ENCODE measurements around the gene BCL11A. TPM values are rescaled to one million over a fixed set of nuclear protein-coding genes. Genes with fewer than 3 reads are reported as not detected.

BCL11A gene
- total and polyA plus RNA-seq, 2 of the 13 experiments (the other 11 are each of a cell fraction or from before 2014, with no cell fraction given) = not detected

GRCh38 chr2:60550178-60550983, 3.1 kb downstream of the BCL11A start (continued):
- TF ChIP-seq ZNF605 (CRISPR knock-in tag; IDR thresholded peaks at IDR 0.05) (peak; percentile 24; the same call in 1 of the 2 replicates), SOX13 (IDR thresholded peaks at IDR 0.05) (no peak), SOX13 (CRISPR knock-in tag; conservative IDR thresholded peaks at IDR 0.05 in 1 of 2, IDR thresholded peaks at IDR 0.05 in 1 of 2) (no peak), ZFP36L1 (CRISPR knock-in tag; IDR thresholded peaks at IDR 0.05) (no peak), ZNF430 (CRISPR knock-in tag; IDR thresholded peaks at IDR 0.05) (peak; percentile 38; the same call in 1 of the 2 replicates), BCL6 (CRISPR knock-in tag; IDR thresholded peaks at IDR 0.05) (peak; percentile 40), ZBTB2 (CRISPR knock-in tag; IDR thresholded peaks at IDR 0.05; ENCODE audit: low read depth) (no peak)
- TF ChIP-seq, protein P1, sequence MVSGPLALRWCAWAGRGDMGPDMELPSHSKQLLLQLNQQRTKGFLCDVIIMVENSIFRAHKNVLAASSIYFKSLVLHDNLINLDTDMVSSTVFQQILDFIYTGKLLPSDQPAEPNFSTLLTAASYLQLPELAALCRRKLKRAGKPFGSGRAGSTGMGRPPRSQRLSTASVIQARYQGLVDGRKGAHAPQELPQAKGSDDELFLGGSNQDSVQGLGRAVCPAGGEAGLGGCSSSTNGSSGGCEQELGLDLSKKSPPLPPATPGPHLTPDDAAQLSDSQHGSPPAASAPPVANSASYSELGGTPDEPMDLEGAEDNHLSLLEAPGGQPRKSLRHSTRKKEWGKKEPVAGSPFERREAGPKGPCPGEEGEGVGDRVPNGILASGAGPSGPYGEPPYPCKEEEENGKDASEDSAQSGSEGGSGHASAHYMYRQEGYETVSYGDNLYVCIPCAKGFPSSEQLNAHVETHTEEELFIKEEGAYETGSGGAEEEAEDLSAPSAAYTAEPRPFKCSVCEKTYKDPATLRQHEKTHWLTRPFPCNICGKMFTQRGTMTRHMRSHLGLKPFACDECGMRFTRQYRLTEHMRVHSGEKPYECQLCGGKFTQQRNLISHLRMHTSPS (CRISPR knock-in tag; IDR thresholded peaks at IDR 0.05; ENCODE audit: low read depth) = 0 out of 2 replicates have a peak, but pooled peaks have one; percentile 24
- TF ChIP-seq, protein P2, sequence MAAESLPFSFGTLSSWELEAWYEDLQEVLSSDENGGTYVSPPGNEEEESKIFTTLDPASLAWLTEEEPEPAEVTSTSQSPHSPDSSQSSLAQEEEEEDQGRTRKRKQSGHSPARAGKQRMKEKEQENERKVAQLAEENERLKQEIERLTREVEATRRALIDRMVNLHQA (CRISPR knock-in tag; IDR thresholded peaks at IDR 0.05) = no peak
- TF ChIP-seq, protein P3, sequence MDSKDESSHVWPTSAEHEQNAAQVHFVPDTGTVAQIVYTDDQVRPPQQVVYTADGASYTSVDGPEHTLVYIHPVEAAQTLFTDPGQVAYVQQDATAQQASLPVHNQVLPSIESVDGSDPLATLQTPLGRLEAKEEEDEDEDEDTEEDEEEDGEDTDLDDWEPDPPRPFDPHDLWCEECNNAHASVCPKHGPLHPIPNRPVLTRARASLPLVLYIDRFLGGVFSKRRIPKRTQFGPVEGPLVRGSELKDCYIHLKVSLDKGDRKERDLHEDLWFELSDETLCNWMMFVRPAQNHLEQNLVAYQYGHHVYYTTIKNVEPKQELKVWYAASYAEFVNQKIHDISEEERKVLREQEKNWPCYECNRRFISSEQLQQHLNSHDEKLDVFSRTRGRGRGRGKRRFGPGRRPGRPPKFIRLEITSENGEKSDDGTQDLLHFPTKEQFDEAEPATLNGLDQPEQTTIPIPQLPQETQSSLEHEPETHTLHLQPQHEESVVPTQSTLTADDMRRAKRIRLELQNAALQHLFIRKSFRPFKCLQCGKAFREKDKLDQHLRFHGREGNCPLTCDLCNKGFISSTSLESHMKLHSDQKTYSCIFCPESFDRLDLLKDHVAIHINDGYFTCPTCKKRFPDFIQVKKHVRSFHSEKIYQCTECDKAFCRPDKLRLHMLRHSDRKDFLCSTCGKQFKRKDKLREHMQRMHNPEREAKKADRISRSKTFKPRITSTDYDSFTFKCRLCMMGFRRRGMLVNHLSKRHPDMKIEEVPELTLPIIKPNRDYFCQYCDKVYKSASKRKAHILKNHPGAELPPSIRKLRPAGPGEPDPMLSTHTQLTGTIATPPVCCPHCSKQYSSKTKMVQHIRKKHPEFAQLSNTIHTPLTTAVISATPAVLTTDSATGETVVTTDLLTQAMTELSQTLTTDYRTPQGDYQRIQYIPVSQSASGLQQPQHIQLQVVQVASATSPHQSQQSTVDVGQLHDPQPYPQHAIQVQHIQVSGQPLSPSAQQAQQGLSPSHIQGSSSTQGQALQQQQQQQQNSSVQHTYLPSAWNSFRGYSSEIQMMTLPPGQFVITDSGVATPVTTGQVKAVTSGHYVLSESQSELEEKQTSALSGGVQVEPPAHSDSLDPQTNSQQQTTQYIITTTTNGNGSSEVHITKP (CRISPR knock-in tag; IDR thresholded peaks at IDR 0.05; ENCODE audit: low read depth) = no peak
- TF ChIP-seq, protein P4, sequence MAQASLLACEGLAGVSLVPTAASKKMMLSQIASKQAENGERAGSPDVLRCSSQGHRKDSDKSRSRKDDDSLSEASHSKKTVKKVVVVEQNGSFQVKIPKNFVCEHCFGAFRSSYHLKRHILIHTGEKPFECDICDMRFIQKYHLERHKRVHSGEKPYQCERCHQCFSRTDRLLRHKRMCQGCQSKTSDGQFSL (CRISPR knock-in tag; IDR thresholded peaks at IDR 0.05) = peak; percentile 79

Measured in HepG2 (cell line).